NCI-H345 (cell line): ENCODE data around the gene CCDC148.
"Not testable (repeated sequence)": the region's sequence is repeated elsewhere in the genome, so short reads cannot be mapped to it uniquely, and the experiment has no call there.

ENCODE experiments used
- DNase-seq: peaks from one replicate; lab custom pipeline; 2025; lab: John Stamatoyannopoulos, UW

CCDC148 gene

GRCh38 chr2:158481116-158481515, 24.6 kb upstream of the CCDC148 start:
- no peak for DNase-seq

- no peak for DNase-seq
Observed at GRCh38 chr2:158478816-158479215, 22.3 kb upstream of the CCDC148 start.

DNA sequence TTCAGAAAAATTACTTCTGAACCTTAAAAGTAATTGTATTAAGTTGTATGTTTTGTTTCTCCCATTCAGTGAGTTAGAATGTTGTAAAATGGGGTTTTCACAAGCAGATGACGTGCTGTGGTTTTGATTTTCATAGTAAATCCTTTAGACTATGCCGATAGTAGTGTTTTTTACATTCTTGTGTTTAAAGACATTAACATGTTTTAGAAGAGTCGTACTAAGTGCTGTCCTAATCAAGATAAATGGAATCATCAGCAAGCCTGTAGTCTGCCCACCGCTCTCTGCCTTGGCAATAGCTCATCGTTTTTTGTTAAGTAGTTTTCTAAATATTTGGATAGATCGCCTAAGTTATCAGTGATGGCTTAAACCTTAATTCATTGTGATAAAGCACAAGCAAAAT, 21.7 kb upstream of the CCDC148 start:
- no peak for DNase-seq

DNA sequence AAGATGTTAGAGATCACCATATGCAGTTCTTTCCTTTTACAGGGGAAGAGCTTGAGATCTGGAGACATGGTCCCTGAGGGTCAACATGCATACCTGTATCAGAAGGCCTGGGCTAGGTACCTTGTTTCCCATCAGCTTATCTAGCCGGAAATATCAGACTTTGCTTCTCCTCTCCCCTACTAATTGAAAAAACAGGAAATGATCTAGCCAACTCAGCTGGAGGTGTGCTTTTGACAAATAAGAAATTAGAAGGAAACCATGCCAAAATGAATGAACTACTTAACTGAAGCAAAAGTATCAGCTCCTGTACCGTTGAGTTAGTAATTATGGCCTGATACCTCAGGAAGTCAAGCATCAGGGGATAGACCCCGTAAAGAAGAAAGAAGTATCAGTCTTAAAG, 20.6 kb upstream of the CCDC148 start:
- no peak for DNase-seq

- not testable (repeated sequence) for DNase-seq
Observed at GRCh38 chr2:158474526-158475011, 18.0 kb upstream of the CCDC148 start.

GRCh38 chr2:158473719-158474392, 17.3 kb upstream of the CCDC148 start:
- DNase-seq: no peak

DNA sequence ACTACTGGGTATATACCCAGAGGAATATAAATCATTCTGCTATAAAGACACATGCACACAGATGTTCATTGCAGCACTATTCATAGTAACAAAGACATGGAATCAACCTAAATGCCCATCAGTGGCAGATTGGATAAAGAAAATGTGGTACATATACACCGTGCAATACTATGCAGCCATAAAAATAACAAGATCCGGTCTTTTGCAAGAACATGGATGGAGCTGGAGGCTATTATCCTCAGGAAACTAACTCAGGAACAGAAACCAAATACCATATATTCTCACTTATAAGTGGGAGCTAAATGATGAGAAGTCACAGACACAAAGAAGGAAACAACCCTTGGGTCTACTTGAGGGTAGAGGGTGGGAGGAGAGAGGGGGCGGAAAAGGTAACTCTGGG, 16.7 kb upstream of the CCDC148 start:
- not testable (repeated sequence) for DNase-seq

GRCh38 chr2:158472829-158473228, 16.3 kb upstream of the CCDC148 start:
- not testable (repeated sequence) for DNase-seq

DNA sequence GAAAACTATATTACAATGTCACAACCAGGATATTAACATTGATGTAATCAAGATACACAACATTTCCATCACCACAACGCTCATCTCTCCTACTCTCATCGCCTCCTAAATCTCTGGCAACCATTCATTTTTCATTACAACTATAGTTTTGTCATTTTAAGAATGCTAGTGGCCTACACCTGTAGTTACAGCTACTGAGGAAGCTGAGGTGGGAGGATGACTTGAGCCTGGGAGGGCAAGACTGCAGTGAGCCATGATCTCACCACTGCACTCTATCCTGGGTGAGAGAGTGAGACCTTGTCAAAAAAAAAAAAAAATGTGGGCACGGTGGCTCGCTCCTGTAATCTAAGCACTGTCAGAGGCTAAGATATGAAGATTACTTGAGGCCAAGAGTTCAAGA, 10.7 kb upstream of the CCDC148 start:
- DNase-seq: no peak

DNA sequence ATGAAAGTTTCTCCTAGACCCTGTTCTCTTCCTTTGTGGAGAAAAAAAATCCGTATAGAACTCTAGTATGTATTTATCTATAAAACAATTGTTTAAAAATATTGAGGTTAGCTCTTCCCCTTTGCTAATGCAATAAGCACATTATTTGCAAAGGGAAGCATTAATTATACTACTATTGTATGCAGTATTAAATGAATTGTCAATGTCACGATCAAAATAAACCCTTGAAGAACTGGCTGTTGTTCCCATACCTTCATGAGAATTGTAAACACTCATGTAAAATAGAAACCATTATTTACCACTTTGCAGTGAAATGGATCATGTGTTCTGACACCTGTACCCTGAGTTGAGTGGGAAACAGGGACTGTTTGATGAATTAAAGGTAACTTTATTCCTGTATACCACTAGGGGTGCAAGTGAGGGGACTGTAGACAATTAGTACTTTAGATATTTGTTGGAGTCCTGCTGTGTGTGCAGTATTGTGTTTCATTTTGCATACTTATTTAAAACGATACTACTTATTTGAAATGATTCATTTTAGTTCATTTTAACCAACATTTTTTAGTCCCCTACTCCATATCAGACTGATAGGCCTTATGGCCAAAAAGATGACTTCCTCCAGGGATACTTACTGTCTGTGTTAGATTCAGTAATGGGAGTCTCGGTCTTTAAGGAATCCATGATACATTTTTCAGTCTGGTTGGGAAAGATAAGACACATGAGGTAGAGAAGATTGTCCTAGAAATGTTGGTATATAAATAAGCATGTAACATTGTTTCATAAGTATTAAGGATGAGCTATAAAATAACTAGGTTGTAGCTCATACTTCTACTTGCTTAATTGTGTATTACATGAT, 8.1 kb upstream of the CCDC148 start:
- peak; percentile 30 for DNase-seq

- no peak for DNase-seq
Observed at GRCh38 chr2:158463496-158464095, 7.0 kb upstream of the CCDC148 start.

- DNase-seq: no peak
Observed at GRCh38 chr2:158460632-158461297, 4.2 kb upstream of the CCDC148 start.

DNA sequence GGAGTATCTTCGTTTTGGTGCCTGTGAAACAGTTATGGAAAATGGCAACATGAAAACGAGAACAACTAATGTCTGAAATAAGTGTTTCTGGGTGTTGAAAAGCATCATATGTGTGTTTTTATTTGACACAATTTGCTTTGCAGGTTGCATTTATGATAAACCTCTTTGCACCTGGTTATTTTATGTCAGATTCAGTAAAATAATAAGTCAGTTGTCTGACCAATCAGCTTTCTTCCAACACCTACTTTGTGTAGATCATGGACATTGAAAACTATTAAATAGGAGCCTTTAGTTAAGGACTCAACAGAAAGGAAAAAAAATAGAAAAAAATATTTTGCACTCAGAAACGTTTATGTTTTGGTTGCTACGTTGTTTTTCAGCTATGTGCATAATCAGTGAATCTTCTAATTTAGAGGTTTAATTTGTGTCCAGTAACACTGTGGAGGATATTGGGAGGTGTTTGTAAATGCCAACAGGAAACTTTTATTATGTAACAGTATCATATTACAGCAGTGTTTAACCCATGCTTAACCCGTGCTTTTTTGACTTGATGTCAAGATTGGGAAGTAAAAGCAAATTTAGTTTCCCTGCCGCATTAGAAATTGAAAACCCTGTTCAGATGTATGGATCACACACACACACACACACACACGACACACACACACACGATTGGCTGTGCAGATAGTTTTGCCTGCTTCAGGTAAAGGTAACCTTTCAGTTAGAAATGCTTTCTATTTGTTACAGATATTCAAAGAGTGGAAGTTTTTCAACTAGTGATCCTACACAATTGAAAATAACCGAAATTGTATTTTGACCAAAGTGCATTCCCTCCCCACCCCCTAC, 2.8 kb upstream of the CCDC148 start:
- no peak for DNase-seq

DNA sequence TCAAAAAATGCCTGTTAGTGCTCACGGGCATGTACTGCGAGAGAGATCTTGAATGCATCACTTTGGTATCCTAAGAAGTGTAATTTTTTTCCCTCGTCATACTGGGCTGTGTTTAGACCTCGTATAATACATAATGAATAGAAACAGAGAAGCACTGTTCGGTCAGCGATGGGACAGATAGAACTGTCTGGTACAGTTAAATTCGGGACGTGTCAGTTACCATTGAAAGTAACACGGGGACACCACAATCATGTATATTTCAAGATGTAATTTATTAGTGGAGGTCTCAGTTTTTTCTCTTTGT, 2.0 kb upstream of the CCDC148 start:
- no peak for DNase-seq

GRCh38 chr2:158457826-158458616, 1.5 kb upstream of the CCDC148 start:
- DNase-seq: peak; percentile 65

- peak; percentile 60 for DNase-seq
Observed at GRCh38 chr2:158457092-158457825, 706 bp upstream of the CCDC148 start.

DNA sequence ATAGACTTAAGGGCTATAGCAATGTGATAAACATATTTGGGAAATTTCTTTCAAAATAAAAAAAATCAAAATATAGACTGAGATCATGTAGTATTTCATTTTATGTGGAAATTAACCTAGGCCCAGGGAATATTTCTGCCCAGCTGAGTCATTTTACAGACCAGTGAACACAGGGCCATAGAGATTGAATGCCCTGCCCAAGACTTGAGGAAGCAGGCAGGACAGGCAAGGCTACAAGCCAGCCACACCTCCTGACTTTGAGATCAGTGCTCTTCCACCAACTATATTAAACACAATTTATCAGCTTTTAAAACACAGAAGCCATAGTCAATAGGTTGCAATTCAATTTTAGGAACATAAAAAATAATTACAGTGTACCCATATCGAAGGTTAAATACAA, 12.9 kb downstream of the CCDC148 start:
- no peak for DNase-seq

DNA sequence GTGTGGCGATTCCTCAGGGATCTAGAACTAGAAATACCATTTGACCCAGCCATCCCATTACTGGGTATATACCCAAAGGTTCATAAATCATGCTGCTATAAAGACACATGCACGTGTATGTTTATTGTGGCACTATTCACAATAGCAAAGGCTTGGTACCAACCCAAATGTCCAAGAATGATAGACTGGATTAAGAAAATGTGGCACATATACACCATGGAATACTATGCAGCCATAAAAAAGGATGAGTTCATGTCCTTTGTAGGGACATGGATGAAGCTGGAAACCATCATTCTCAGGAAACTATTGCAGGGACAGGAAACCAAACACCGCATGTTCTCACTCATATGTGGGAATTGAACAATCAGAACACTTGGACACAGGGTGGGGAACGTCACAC, 17.5 kb downstream of the CCDC148 start:
- not testable (repeated sequence) for DNase-seq

- not testable (repeated sequence) for DNase-seq
Observed at GRCh38 chr2:158433716-158434115, 22.8 kb downstream of the CCDC148 start.

DNA sequence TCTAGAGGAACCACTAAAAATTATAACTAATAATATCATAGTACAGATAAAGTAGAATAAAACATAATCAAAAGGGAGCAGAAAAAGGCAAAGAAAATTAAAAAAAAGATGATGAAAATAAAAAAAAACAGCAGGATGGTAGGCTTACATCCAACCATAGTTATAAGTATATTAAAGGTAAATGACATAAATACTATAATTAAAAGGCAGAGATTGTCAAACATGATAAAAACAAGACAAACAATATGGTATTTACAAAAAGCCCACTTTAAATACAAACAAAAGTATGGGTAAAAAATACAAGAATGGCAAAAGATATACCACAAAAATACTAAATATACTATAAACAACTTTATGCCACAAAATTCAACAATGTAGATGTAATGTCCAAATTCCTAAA, 24.4 kb downstream of the CCDC148 start:
- DNase-seq: no peak
